Stimulated activated CD8-positive, alpha-beta memory T cell treated with anti-CD3 and anti-CD28 coated beads, Interleukin-4, amount 100 ng/mL, for 48 hours (primary cell): ENCODE results near the gene UBL3.

Experiments used
- DNase-seq: peaks from one replicate; pipeline ENCODE4 v3.0.0-alpha.2; 2020

UBL3 gene

DNA sequence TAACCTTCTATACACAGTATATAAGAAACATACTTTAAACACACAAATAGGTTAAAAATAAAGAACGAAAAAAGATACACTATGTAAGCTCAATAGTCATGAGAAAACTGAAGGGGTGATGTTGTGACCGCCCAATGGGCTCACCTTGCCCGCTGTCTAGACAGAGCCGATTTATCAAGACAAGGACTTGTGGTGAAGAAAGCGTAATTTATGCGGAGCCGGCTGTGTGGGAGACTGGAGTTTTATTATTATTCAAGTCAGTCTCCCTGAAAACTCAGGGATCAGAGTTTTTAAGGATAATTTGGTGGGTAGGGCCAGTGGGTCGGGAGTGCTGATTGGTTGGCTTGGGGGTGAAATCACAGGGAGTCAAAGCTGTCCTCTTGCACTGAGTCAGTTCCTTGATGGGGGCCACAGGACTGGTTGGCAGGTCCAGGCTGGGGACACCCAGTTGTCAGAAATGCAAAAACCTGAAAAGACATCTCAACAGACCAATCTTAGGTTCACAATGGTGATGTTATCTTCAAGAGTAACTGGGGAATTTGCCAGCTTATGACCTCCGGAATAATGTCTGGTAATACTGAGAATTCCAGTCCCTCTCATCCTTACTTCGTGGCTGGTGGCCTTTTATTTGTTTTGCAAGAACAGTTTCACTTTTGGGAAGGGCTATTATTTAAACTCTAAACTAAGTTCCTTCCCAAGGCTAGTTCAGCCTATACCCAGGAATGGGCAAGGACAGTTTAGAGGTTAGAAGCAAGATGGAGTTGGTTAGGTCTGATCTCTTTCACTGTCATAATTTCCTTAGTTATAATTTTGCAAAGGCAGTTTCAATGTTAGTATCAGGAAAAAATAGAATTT is 96.6 kb downstream of the UBL3 start:
- DNase-seq = no peak

DNA sequence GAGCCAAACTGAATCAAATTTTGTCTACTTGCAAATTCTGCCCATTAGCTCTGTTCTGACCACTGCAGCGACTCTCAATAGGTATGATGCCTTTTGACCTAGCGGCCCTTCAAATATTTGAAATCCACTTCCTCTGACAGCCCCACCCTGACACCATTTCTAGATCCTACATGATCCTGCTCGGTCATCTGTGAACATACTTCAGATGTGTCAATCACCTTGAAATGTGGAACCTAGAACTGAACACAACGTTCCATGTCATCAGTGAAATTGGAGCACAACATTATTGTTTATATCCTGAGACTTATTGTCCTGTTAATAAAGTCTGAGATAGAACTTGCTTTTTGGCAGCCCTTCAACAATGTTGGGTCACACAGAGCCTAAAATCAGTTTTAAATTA is 98.2 kb downstream of the UBL3 start:
- no peak for DNase-seq

DNA sequence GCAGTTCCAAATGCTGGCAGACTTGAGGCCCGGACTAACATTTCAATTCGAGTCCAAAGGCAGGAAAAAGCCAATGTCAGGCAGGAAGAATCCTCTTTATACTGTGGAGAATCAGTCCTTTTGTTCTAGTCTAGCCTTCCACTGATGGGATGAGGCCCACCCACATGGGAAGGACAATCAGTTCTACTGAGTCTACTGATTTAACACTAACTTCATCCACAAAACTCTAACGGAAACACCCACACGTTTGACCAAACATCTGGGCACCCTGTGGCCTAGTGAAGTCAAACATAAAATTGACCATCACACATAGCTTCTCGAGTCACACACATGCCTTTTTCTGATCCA is 100.3 kb downstream of the UBL3 start:
- DNase-seq = no peak

DNA sequence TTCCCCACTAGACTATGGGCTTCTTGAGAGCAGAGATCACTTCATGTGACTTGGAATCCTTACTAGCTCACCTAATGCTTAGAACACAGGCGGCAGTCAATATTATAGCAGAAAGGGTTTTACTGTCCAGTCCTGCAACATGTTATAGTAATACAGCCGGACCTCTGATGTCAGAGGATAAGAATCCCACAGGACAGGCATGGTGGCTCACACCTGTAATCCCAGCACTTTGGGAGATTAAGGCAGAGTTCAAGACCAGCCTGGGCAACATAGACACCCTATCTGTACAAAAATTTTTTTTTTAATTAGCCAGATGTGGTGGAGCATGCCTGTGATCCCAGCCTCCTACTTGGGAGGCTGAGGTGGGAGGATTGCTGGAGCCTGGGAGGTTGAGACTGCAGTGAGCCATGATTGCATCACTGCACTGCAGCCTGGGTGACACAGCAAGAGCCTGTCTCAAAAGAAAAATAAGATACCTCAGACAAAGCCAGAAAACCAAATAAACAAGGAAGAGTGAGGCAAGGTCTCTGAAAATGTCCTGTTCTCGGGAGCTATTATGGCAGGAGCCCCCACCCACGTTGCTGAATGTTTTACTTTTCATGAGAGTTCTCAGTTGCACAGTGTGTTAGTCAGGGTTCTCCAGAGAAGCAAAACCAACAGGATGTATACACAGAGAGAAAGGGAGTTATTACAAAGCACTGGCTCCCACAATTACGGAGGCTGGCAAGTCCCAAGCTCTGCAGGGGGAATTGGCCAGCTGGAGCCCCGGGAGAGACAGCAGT is 100.8 kb downstream of the UBL3 start:
- no peak for DNase-seq

DNA sequence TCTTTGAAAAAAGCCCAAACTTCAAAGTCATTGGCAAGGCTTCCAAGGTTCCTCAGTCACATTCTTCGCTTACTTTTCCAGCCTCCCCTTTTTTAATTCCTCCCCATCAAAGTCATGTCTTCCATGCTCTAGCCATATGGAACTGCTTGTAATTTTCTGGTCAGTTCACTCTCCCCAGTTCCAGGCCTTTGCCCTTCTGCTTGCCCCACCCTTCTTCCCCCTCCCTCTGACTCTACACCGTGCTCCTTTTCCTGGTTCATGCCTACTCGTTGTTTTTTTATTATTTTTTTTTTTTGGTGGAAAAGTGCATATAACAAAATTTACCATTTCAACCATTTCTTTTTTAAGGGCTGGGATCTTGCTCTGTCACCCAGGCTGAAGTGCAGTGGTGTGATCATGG is 102.3 kb downstream of the UBL3 start:
- no peak for DNase-seq

DNA sequence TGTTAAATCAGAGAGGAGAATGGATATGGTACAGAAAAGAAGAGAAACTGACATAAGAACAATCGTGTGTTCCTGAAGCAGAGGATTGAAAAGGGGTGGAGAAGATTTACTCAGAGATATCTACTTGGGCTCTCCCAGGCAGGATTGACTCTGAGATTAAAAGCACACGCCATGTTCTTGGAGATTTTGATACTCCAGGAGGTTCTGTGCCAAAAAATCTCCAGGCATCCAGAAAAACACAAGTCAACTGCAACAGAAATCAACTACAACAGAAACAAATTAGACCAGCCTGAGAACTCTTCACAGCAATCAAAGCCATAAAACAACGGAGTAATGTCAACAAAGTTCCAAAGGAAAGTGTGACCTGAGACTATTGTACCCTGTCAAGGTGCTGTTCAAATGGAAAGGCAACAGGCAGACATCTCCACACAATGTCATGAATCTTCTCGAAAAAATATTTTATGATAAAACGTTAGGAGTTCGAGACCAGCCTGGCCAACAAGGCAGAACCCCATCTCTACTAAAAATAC is 104.2 kb downstream of the UBL3 start:
- no peak for DNase-seq

DNA sequence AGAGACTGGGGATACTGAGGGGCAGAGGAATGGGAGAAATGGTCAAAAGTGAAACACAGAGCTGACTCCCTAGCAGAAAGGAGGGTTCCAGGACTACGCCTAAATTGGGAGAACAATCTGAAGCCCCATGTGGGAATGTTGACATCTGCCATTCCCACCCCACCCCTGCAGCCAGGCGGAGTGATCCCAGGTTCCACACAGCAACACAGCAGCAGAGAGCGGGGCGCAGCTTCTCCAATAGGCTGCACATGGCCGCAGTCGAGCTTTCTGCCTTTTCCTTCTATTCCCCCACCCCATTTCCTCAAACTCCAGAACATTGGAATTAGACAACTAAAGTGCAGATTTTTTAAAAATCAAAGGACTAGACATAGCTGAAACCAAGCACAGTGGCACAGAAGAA is 104.7 kb downstream of the UBL3 start:
- no peak for DNase-seq

DNA sequence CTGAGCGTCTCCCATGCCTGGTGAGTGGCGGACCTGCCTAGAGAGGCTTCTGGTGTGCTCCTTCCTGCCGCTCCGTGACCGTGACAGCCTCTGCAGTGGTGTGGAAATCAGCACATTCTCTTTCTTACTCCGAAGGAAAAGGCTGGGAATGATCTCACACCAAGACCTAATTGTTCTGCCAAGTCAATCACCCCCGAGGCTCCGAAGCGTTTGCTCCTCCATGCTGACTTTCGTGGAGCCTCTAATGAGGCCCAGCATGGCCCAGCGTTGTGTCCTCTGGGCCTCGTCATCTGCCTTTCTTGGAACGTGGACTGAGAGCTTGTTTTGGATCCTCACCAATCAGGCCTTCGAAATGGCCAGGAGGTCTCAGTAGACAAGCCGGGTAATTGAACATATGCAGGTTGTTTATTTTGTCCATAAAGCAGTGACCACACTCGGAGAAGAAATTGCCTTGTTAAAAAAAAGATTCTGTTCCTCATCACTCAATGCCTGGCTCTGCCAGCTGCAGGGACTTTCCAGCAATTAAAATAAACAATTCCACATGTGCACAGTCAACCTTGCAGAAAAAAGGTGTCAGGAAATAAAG is 107.1 kb downstream of the UBL3 start:
- no peak for DNase-seq

DNA sequence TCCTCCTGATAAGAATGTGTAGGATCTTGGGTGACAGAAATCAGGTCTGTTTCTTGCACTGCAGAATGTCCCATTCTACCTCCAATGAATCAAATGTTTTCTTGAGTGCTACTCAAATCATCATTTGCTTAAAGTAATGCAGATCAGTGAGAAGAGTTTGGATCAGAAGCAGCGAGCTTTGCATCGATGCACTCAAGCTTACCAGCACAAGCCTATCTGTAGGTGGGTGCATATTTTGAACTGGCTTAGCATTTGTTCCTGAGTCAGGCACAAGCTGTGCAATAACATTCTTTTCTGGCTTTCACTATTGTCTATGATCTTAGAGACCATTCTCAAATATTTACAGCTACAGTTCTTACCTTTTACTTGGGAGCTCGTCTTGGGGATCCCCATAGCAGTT is 109.5 kb downstream of the UBL3 start:
- no peak for DNase-seq

DNA sequence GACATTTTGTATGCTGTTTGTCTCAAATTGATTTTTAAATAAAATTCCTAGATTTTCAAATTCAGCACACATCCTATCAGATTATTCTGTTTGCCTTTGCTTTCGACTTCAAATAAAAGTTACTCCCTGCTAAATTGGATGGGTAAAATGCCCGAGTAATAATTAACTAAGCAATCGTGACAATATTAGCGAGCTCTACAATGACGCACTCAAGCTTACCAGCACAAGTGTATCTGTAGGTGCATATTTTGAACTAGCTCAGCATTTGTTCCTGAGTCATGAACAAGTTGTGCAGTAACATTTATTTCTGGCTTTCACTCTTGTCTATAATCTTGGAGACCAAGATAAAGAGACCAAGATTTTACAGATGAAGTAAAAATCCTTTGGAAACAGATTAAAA is 113.4 kb downstream of the UBL3 start:
- no peak for DNase-seq

DNA sequence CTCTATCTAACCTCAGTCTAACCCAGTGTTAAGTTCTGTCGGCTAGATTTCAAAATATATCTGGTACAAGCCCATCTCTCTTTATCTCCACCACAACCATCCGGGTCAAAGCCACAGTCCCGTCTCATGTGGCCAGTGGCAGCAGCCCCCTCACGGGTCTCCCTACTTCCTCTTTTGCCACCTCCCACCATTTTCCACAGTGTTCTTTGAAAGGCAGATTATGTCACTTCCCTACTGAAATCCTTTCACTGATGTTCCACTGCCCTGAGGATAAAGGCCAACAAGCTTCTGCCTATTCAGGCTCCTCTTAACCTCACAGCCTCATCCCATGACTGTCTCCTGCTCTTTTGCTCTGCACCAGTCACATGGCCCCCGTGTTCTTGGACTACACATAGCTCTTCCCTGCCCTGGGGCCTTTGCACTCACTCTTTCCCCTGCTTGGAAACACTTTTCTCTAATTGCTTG is 117.2 kb downstream of the UBL3 start:
- no peak for DNase-seq

DNA sequence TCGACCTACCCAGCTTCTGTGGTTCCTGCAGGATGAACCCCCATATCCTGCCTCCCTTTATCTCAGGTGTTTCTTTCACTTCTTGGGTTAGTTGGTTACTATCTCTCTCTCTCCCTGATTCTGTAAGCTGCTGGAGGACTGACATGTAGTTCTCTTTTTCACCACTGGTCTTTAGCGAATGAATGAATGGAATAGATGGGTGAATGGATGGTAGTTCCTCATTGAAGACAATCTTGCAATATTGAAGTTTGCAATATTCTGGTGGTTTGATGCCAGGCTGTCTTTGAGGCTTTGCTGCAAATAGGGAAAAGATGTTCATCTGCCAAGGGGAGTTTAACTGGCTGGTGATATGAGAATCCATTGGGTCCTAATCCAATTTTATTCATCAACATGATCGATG is 120.2 kb downstream of the UBL3 start:
- no peak for DNase-seq

DNA sequence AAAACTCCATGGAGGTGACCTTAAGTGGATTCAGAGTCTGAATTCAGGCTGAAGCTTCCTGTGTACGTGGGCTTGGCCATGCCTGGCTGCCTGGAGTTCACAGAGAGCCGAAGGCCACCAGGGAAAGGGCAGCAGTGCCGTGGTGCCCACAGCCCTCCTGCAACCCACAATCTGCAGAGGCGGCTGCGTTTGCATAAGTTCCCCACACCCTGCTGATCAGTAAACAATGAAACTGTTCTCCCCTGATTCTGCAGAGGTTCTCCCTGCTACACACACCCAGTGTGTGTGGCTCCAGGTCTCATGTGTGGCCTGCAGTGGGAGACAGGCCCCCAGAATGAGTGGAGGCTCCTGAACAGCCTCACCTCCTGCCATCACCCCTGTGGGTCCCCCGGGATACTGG is 128.0 kb downstream of the UBL3 start:
- DNase-seq = no peak

DNA sequence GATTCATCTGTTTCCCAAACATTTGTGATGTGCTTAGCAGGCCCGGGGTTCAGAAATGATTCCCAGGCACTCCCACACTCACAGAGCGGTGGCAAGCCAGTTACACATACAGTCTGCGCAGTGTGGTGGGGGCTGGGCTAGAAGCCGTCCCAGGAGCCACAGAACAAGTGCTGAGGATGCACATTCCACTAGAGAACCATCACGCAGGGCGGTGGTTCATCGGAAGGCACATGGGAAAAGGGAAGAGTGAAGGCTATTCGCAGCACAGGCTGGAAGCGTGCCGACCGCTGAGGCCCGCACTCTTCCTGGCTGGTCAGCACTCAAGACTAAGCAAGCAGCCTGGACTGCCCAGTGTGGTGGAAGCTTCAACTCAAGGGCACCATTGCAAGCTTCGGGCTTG is 128.7 kb downstream of the UBL3 start:
- no peak for DNase-seq

DNA sequence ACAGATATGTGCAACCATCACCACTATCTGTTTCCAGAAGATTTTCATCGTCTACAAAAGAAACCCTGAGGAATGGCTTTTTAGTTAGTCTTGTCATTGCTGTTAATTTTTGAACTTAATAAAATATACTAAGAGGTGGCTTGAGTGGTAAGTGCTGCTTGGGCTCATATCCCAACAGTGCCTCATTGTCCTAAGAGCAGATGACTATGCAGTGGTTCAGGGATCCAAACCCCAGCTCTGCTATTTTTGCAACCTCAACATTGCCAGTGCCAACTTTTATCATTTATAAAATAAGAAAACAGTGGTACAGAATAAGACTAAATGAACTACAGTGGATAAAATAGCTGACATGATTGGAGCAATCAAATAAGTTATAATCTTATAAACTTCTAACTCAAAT is 131.7 kb downstream of the UBL3 start:
- no peak for DNase-seq

DNA sequence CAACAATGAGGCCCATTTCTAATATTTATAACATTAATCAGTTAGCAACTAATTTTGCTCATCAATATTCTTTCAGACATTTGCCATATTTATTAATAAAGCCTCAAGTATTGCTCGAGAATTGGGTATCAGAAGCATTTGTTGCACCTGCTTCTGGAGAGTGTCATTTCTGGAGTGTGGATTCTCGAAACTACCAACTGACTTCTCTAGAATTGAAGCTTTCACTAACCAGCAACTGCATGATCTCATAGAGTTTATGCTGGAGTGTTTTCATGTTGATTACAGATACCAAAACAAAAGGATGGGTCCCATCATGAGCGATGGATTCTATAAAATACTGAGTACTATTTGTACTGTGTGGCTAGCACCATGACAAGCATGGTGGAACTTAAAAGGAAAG is 133.9 kb downstream of the UBL3 start:
- DNase-seq = no peak
